ENCODE measurements around the gene TMCC3. TPM values are rescaled to one million over a fixed set of nuclear protein-coding genes. Genes with fewer than 3 reads are reported as not detected.

Gene TMCC3
- total RNA-seq, 1 experiment from 2014 or later, result 4.0 TPM

DNA sequence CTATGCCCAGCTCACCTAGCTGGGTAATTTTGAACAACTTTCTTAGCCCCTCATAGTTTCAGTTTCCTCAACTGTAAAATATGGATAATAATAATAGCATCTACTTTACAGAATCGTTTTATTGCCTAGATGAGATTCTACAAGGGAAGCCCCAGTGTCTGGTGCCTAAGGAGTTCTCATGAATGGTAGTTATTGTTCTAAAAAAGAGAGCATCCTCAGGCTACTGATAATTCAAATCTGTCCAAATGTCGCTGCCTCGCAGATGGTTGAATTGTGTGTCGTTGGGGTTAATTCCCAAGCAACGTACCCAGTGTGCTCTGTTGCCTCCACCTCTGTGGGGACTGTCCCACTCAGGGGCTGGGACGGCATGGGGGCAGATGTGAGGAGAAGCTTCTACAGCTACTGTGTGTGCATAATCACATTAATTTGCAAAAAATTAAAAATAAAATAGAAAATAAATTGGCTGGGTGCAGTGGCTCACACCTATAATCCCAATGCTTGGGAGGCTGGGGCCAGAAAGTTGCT is 119.1 kb downstream of the TMCC3 start:
- CTCF ChIA-PET, result no interaction called here
- TF ChIP-seq, protein P1, sequence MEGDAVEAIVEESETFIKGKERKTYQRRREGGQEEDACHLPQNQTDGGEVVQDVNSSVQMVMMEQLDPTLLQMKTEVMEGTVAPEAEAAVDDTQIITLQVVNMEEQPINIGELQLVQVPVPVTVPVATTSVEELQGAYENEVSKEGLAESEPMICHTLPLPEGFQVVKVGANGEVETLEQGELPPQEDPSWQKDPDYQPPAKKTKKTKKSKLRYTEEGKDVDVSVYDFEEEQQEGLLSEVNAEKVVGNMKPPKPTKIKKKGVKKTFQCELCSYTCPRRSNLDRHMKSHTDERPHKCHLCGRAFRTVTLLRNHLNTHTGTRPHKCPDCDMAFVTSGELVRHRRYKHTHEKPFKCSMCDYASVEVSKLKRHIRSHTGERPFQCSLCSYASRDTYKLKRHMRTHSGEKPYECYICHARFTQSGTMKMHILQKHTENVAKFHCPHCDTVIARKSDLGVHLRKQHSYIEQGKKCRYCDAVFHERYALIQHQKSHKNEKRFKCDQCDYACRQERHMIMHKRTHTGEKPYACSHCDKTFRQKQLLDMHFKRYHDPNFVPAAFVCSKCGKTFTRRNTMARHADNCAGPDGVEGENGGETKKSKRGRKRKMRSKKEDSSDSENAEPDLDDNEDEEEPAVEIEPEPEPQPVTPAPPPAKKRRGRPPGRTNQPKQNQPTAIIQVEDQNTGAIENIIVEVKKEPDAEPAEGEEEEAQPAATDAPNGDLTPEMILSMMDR (IDR thresholded peaks at IDR 0.05; ENCODE audit: unreplicated experiment), result no peak
- no peak overlapping the region for H3K4me3 Mint-ChIP-seq (ENCODE audit: low read depth, unreplicated experiment)
- peaks cover 14% of the 10 kb centered on the region for H3K4me1 Mint-ChIP-seq (ENCODE audit: low read depth, unreplicated experiment)
- DNase-seq, result no peak
- H3K27me3 Mint-ChIP-seq (ENCODE audit: unreplicated experiment), result peaks cover 25% of the 10 kb centered on the region
- no peaks in the 10 kb centered on the region for H3K9me3 Mint-ChIP-seq (ENCODE audit: low read depth, unreplicated experiment)
- intact Hi-C loops (cut with micrococcal nuclease; ENCODE audit: unreplicated experiment), result no loop called here
- no peaks in the 10 kb centered on the region for H3K36me3 Mint-ChIP-seq (ENCODE audit: insufficient read depth, unreplicated experiment)
- H3K27ac Mint-ChIP-seq (ENCODE audit: unreplicated experiment), result no peak overlapping the region
- BruUV-seq (replicated peaks), result no TSS peak

DNA sequence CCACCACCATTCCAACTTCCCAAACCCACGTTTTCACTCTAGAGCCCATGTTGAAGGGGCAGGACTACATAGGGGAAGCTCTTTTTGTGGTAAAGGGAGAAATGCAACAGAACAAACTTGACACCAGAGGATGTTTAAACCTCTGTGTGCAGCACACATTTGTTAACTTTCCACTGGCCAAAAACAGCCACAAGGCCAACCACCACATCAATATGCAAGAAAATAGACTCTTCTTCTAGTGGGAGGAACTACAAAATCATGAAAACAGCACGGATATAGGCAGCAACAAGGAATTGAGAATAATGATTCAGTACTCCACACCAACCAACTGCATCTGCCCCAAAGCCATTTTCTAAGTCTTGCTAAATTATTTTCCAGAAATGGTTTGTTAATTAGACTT is 124.4 kb downstream of the TMCC3 start:
- Mint-ChIP-seq H3K27ac (ENCODE audit: unreplicated experiment) (no peak overlapping the region), H3K9me3 (ENCODE audit: low read depth, unreplicated experiment) (no peaks in the 10 kb centered on the region), H3K4me3 (ENCODE audit: low read depth, unreplicated experiment) (no peak overlapping the region), H3K4me1 (ENCODE audit: low read depth, unreplicated experiment) (no peaks in the 10 kb centered on the region), H3K27me3 (ENCODE audit: unreplicated experiment) (peaks cover 25% of the 10 kb centered on the region), H3K36me3 (ENCODE audit: insufficient read depth, unreplicated experiment) (no peaks in the 10 kb centered on the region)
- no peak for DNase-seq
- intact Hi-C loops (cut with micrococcal nuclease; ENCODE audit: unreplicated experiment), result no loop called here
- BruUV-seq (replicated peaks), result no TSS peak
- CTCF ChIA-PET, result no interaction called here
- TF ChIP-seq, protein P1 (IDR thresholded peaks at IDR 0.05; ENCODE audit: unreplicated experiment), result no peak

Small RNA genes within 50 kb of the gene (microRNA-seq; reads per million reads assigned to microRNA genes)
- gene MIR5700, result not detected

Other genes starting within 250 kb of the TMCC3 start
- gene CEP83, start 190.7 kb downstream of the TMCC3 start, total RNA-seq (2022), result 28.3 and 28.9 TPM in 2 replicates